Kidney (tissue), 14 donors: Measurements from ENCODE around the gene LEO1. TPM values are rescaled to one million over a fixed set of nuclear protein-coding genes. Genes with fewer than 3 reads are reported as not detected.
"Not testable (repeated sequence)": the region's sequence is repeated elsewhere in the genome, so short reads cannot be mapped to it uniquely, and the experiment has no call there.

Experiments used
- DNase-seq, 5 donors: peaks; one replicate each; pipeline ENCODE4 v3.0.0-alpha.2; 2013 to 2020
- FAIRE-seq: peaks from 2 replicates; lab custom pipeline; 2012; peaks lifted over from hg19 to GRCh38; lab: Jason Lieb, UNC
- H3K27ac ChIP-seq, 2 donors: one replicate each; pipeline ENCODE4 v1.7.0; 2013; ENCODE audit warnings: low read depth in 2 of 2, low read length in 2 of 2, inconsistent platforms in 1 of 2
- H3K27me3 ChIP-seq: one replicate; pipeline ENCODE4 v1.7.1; 2013; ENCODE audit warnings: low read length, inconsistent platforms; ENCODE audit not compliant: control insufficient read depth, insufficient read depth
- H3K36me3 ChIP-seq, 3 donors: one replicate each; pipeline versions ENCODE4 v1.7.0 to v1.7.1; 2013; ENCODE audit warnings: low read length in 3 of 3, control low read depth in 1 of 3, inconsistent platforms in 1 of 3; ENCODE audit not compliant: insufficient read depth in 3 of 3, control insufficient read depth in 2 of 3
- H3K4me1 ChIP-seq, 3 donors: one replicate each; pipeline versions ENCODE4 v1.7.0 to v1.7.1; 2013; ENCODE audit warnings: low read length in 3 of 3, inconsistent platforms in 1 of 3, low read depth in 1 of 3; ENCODE audit not compliant: control insufficient read depth in 2 of 3, insufficient read depth in 2 of 3
- H3K4me3 ChIP-seq, 3 donors: one replicate each; pipeline versions ENCODE4 v1.7.0 to v1.8.1; 2013; ENCODE audit warnings: low read length in 3 of 3, control low read depth in 1 of 3, inconsistent platforms in 1 of 3
- H3K9ac ChIP-seq, 3 donors: one replicate each; pipeline versions ENCODE4 v1.7.0 to v1.7.1; 2013; ENCODE audit warnings: low read length in 3 of 3, control low read depth in 1 of 3, inconsistent platforms in 1 of 3
- H3K9me3 ChIP-seq, 3 donors: one replicate each; pipeline versions ENCODE4 v1.7.0 to v1.7.1; 2013; ENCODE audit warnings: low read length in 3 of 3, control low read depth in 1 of 3, inconsistent platforms in 1 of 3; ENCODE audit not compliant: control insufficient read depth in 2 of 3, insufficient read depth in 1 of 3
- intact Hi-C: fragments of 100-400 bp; cut with DNase I; formaldehyde crosslinking; loops from one replicate; pipeline ENCODE4 v1.11.1; 2022
- polyA plus RNA-seq: library from polyadenylated mRNA; stranded (reverse); fragments of 350-450 nt; fragmentation: Illumina TruSeq; extraction: RNeasy Lipid Tissue Mini Kit (QIAGEN cat#74804); gene quantifications from one replicate; pipeline ENCODE4 v1.2.3, GENCODE V29; 2014; ENCODE audit warnings: low read depth, low replicate concordance; ENCODE audit not compliant: insufficient read depth
- total RNA-seq: library from RNA; stranded (reverse); fragmentation: NEBNext Ultra II Directional; extraction: Animal tissue kit (Norgen Biotek cat#: 25700); gene quantifications from one replicate; pipeline ENCODE4 v1.2.1, GENCODE V29; 2021
- TF ChIP-seq, protein P1 (sequence below): IDR thresholded peaks from 3 replicates; pipeline ENCODE4 v1.5.1; 2012; ENCODE audit warnings: mild to moderate bottlenecking, moderate library complexity, borderline replicate concordance; ENCODE audit not compliant: insufficient read depth; ENCODE audit errors: extremely low read depth
- donor health status: control.
- donor health status: control.
- donor health status: control.
- donor health status: control.
- donor health status: control.
- donor health status: DM: yes; HTN: yes; CAD: no.
- donor health status: Normal renal cell carcinoma (clear cell type).

Gene LEO1
- total and polyA plus RNA-seq, 2 donors from 2014 or later: 12.1 to 14.5 TPM

DNA sequence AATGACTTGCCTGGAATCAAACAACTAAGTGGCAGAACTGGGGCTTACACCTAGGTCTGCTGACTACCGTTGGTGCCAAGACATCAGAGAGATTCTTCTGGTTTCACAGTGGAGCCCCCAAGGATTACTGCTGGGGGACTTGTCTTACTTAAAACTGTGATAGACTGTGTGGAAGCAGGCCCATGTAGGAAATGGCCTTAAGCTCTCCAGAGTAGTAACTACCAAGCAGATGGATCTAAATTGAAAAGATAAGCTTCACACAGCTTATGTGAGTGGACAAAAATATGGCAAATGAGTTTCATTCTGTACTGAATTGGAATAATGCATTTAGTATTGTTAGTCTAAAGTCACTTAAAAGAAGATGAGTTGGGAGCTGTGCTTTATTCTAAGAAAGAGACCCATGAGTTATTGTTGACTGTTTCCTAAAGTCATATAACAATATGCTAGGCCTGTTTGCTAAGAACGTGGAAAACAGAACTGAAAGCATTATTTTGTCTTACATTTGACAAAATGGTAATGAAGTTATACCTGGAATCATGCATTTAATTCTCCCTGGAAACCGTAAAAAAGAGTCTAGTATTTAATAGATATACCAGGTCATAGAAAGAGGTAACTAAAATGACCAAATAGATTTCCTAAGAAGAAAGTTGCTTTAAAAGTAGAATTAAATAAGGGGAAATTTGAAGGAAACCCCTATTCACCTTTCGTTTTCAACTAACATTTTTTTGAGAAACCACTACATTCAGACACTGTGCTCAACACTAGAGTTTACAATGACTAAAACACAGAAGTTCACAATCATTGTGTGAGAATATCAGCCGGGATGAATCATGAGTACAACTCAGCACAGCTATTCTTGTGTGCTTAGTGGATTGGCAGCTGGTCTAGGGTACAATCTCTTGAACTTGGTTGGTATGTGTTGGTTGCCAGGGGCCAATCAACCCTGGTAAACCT lies 34.4 kb upstream of the LEO1 start:
- Histone ChIP-seq H3K36me3 (no peaks in the 10 kb centered on the region), H3K4me1 (peaks cover 0 to 6% (median 0%) of the 10 kb centered on the region in 3 donors), H3K4me3 (no peak overlapping the region), H3K9ac (no peak overlapping the region), H3K27me3 (no peaks in the 10 kb centered on the region), H3K27ac (no peak overlapping the region), H3K9me3 (no peaks in the 10 kb centered on the region)
- TF ChIP-seq, protein P1, sequence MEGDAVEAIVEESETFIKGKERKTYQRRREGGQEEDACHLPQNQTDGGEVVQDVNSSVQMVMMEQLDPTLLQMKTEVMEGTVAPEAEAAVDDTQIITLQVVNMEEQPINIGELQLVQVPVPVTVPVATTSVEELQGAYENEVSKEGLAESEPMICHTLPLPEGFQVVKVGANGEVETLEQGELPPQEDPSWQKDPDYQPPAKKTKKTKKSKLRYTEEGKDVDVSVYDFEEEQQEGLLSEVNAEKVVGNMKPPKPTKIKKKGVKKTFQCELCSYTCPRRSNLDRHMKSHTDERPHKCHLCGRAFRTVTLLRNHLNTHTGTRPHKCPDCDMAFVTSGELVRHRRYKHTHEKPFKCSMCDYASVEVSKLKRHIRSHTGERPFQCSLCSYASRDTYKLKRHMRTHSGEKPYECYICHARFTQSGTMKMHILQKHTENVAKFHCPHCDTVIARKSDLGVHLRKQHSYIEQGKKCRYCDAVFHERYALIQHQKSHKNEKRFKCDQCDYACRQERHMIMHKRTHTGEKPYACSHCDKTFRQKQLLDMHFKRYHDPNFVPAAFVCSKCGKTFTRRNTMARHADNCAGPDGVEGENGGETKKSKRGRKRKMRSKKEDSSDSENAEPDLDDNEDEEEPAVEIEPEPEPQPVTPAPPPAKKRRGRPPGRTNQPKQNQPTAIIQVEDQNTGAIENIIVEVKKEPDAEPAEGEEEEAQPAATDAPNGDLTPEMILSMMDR: no peak
- intact Hi-C loops: no loop called here
- FAIRE-seq: no peak
- DNase-seq: no peak

DNA sequence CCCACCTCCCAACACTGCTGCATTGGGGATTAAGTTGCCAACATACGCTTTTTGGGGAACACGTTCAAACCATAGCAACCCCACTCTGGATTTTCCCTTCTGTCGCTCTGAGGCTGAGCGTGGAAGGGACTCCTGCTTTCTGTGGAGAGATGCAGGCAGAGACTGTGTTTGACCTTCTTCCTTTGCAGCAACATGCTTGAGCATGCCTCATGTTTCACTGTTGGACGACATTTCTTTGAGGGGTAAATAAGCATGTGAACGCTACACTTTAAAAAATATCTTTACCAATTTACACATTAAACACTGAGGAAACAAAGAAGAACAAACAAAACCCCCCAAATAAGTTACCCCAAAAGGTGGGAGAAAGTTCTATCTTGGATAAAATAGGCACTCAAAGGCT lies 33.2 kb upstream of the LEO1 start:
- H3K4me1 ChIP-seq: peaks cover 0 to 6% (median 0%) of the 10 kb centered on the region in 3 donors
- no peak for DNase-seq
- H3K9ac ChIP-seq: no peak overlapping the region
- no peaks in the 10 kb centered on the region for H3K9me3 ChIP-seq
- intact Hi-C loops: no loop called here
- no peak overlapping the region for H3K27ac ChIP-seq
- no peak for FAIRE-seq
- TF ChIP-seq, protein P1: no peak
- H3K36me3 ChIP-seq: no peaks in the 10 kb centered on the region
- H3K27me3 ChIP-seq: no peaks in the 10 kb centered on the region
- H3K4me3 ChIP-seq: no peak overlapping the region

DNA sequence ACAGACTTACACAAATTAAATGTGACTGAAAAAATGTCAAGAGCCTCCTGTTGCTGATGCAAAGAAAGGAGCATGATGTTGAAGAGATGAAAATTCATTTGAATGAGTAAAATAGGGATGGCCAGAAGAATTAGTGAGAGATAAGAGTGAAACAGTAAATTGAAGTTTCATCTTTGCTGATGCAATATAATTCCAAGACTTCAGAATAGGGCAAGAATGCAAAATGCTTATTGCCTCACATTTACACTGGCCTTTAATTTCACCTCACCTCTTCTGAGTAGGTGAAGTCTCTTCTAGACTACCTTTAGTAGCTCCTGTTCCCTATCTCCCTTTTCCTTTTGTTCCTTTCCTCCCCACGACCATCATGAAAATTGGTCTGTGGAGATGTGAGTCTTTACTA lies 32.1 kb upstream of the LEO1 start:
- FAIRE-seq: no peak
- TF ChIP-seq, protein P1: no peak

DNA sequence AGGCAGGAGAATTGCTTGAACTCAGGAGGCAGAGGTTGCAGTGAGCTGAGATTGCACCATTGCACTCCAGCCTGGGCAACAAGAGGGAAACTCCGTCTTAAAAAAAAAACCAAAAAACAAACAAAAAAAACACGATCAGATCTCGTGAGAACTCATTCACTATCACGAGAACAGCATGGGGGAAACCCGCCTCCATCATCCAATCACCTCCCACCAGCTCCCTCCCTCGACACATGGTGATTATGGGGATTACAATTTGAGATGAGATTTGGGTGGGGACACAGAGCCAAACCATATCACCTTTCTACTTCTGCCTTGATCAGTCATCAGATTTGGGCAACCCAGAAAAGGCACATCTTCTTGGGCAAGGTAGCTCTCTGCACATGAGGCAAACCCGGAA lies 31.5 kb upstream of the LEO1 start:
- H3K4me1 ChIP-seq, intact Hi-C loops, DNase-seq, H3K9ac ChIP-seq, FAIRE-seq, H3K27me3 ChIP-seq, H3K27ac ChIP-seq, H3K9me3 ChIP-seq, H3K36me3 ChIP-seq, H3K4me3 ChIP-seq: not testable (repeated sequence)

More for the DNA sequence above, 32.1 kb upstream of the LEO1 start:
- H3K9ac ChIP-seq: no peak overlapping the region
- no peak overlapping the region for H3K4me3 ChIP-seq
- H3K9me3 ChIP-seq: no peaks in the 10 kb centered on the region
- H3K4me1 ChIP-seq: peaks cover 0 to 3% (median 0%) of the 10 kb centered on the region in 3 donors
- intact Hi-C loops: no loop called here
- no peaks in the 10 kb centered on the region for H3K27me3 ChIP-seq
- H3K27ac ChIP-seq: no peak overlapping the region
- DNase-seq: no peak
- H3K36me3 ChIP-seq: no peaks in the 10 kb centered on the region
